GM12875 (cell line): ENCODE results near the gene CDH4.

Experiments used
- H3K4me3 ChIP-seq: one replicate; pipeline ENCODE4 v1.5.1; 2011; ENCODE audit warnings: low read depth, low read length, control low read depth
- TF ChIP-seq, protein P1 (sequence below): IDR thresholded peaks from 2 replicates; pipeline ENCODE4 v1.5.1; 2011; ENCODE audit warnings: low read depth, mild to moderate bottlenecking, control low read depth, inconsistent platforms, low read length, moderate library complexity, borderline replicate concordance; ENCODE audit not compliant: insufficient read depth

Gene CDH4

GRCh38 chr20:61660559-61660958, 408.5 kb downstream of the CDH4 start:
- TF ChIP-seq, protein P1, sequence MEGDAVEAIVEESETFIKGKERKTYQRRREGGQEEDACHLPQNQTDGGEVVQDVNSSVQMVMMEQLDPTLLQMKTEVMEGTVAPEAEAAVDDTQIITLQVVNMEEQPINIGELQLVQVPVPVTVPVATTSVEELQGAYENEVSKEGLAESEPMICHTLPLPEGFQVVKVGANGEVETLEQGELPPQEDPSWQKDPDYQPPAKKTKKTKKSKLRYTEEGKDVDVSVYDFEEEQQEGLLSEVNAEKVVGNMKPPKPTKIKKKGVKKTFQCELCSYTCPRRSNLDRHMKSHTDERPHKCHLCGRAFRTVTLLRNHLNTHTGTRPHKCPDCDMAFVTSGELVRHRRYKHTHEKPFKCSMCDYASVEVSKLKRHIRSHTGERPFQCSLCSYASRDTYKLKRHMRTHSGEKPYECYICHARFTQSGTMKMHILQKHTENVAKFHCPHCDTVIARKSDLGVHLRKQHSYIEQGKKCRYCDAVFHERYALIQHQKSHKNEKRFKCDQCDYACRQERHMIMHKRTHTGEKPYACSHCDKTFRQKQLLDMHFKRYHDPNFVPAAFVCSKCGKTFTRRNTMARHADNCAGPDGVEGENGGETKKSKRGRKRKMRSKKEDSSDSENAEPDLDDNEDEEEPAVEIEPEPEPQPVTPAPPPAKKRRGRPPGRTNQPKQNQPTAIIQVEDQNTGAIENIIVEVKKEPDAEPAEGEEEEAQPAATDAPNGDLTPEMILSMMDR: no peak
- no peak overlapping the region for H3K4me3 ChIP-seq

DNA sequence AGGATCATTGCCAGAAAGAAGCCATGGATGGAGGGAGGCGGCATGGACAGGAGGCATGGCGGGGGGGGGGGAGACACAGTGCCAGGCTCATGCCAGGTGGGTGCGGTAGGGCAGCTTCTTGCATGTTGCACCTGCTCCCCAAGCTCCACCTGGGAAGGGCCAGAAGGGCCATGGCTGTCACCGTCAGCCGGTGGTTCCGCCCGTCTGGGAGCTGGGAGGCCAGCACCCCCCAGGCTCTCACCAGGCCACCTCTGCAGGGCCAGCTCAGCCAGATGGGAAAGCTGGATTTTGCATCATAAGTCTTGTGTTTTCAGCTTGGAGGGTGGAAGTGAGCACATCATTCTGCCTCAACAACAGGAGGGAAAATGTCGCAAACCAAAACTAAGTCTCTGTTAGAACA, 409.0 kb downstream of the CDH4 start:
- TF ChIP-seq, protein P1: no peak

DNA sequence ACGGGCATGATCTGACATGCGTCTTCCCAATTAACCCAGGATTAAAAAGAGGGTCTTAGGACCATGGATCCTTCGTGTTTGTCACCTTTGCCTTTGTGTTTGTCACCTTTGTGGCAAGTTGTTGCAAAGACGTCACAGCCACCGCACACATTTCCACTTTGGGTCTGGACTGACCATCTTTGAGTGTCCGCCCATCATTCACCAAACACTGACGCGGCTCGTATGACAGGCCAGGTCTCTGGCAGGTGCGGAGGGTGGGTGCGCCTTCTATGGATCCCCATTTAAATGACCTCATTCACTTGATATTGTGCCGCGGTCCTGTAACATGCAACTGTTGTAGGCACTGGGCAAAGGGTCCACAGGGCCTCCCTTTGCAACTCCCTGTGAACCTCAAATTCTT, 409.5 kb downstream of the CDH4 start:
- TF ChIP-seq, protein P1: no peak
- no peak overlapping the region for H3K4me3 ChIP-seq

More for the DNA sequence above, 409.0 kb downstream of the CDH4 start:
- no peak overlapping the region for H3K4me3 ChIP-seq

- TF ChIP-seq, protein P1: no peak
- H3K4me3 ChIP-seq: no peak overlapping the region
Measured at GRCh38 chr20:61662226-61662967, 410.3 kb downstream of the CDH4 start.

- no peak overlapping the region for H3K4me3 ChIP-seq
- TF ChIP-seq, protein P1: no peak
Measured at GRCh38 chr20:61662968-61663331, 410.9 kb downstream of the CDH4 start.

- no peak overlapping the region for H3K4me3 ChIP-seq
- TF ChIP-seq, protein P1: no peak
Measured at GRCh38 chr20:61663521-61664425, 411.7 kb downstream of the CDH4 start.
